A204.1 (cell line): ENCODE data around the gene BRD4.

Source experiments
- FAIRE-seq: peaks from 2 replicates; lab custom pipeline; 2012; peaks lifted over from hg19 to GRCh38; lab: Jason Lieb, UNC

BRD4 gene

GRCh38 chr19:15289673-15290072 is 42.7 kb downstream of the BRD4 start:
- no peak for FAIRE-seq

- no peak for FAIRE-seq
Observed at GRCh38 chr19:15288146-15288963, 44.0 kb downstream of the BRD4 start.

DNA sequence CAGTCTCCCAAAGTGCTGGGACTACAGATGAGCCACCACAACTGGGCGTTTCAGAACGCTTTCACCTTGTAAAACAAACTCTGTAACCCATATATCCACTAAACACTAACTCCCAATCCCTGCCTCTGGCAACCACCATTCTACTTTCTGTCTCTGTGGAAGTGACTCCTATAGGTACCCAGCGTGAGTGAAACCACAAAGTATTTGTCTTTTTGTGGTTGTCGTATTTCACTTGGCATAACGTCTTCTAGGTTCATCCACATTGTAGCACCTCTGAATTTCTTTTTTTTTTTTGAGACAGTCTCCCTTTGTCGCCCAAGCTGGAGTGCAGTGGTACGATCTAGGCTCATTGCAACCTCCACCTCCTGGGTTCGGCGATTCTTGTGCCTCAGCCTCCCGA is 44.8 kb downstream of the BRD4 start:
- FAIRE-seq = no peak

DNA sequence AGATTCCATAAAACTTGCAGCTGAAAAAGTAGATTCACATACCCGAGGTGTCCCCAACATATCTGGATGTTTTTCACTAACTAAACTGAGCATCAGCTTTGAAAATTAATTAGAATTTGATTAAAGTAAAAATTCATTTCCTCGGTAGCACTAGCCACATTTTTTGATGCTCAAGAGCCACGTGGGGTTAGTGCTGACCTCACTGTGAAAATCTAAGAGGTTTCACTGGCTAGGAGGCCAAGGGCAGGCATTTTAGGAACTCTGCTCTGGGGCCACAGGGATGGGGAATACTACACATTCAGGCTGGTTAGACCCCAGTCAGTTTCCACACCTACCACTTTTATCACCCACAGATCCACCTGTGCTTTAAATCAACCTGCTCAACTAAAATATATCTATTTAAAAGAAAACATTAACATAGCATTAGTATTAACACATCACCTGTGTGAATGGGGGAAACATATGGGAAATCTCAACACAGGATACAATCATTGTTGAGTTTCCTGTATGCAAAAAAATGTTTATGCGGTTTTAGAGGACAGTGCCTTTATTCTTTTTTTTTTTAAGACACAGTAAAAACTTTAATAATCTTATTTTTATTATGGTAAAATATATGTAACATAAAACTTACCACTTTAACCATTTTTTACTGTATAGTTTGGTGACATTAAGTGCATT is 45.5 kb downstream of the BRD4 start:
- FAIRE-seq = no peak

DNA sequence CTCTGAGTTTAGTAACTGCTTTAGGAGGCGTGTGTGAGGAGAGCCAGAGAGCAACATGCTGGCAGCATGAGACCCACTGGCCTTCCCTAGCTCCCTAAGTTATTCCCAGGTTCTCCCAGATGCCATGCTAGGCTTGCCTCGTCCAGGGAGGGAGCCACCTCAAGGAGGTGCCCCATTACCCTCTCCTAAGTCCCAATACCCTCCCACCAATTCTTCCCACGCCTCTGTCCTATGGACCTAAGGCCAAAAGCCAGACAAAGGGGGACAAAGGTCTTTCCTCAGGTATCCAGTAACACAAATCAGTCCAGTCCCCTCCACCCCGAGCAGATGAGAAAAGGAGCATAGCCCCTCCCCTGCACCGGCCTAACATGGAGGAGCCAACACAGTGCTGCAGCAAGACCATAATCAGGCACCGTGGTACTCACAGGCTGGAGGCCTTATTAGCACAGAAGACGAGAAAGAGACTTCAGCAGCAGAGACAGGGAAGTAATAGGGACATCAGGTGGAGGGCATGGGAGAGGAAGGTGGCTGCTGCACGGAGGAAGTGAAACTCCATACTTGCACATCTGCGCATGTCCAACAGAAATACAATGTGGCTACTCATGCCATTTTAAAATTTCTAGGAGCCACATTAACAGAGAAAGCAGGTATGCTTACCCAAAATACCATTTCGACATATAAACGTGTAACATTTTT is 46.3 kb downstream of the BRD4 start:
- FAIRE-seq = no peak

GRCh38 chr19:15284896-15285295 is 47.4 kb downstream of the BRD4 start:
- no peak for FAIRE-seq

GRCh38 chr19:15284091-15284490 is 48.2 kb downstream of the BRD4 start:
- no peak for FAIRE-seq

DNA sequence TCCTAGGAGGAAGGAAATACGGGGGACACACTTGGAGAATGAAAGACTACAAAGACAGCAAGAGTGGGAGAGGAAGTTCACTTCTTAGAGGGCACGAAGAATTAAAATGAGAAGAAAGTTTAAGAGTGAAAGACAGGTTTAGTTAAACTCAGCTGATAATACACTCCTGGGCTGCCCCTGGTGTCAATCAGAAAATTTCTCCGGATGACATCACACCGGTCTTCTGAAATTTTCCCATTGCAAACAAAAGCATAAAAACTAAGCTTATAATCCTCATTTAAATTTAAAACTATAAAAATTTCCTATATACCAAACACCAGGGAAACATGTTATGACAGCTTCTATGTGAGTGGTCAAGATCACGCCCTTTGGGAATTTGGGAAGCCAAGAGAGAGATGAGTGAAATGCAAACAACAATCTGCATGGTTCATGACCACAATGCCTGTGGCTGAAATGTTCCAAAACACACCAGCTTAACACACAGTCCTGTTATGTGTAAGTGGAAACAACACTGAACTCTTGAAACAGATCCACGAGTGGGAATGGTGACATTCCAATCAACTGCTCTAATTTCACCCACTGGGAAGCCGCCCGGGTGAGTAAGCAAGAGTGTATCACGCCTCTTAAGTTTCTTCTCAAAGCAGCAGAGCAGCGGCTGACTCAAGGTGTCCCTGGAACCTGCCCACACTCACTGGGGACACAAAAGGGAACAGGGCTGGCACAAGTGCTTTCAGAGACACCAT is 49.0 kb downstream of the BRD4 start:
- FAIRE-seq = no peak

- no peak for FAIRE-seq
Observed at GRCh38 chr19:15282311-15282705, 50.0 kb downstream of the BRD4 start.

DNA sequence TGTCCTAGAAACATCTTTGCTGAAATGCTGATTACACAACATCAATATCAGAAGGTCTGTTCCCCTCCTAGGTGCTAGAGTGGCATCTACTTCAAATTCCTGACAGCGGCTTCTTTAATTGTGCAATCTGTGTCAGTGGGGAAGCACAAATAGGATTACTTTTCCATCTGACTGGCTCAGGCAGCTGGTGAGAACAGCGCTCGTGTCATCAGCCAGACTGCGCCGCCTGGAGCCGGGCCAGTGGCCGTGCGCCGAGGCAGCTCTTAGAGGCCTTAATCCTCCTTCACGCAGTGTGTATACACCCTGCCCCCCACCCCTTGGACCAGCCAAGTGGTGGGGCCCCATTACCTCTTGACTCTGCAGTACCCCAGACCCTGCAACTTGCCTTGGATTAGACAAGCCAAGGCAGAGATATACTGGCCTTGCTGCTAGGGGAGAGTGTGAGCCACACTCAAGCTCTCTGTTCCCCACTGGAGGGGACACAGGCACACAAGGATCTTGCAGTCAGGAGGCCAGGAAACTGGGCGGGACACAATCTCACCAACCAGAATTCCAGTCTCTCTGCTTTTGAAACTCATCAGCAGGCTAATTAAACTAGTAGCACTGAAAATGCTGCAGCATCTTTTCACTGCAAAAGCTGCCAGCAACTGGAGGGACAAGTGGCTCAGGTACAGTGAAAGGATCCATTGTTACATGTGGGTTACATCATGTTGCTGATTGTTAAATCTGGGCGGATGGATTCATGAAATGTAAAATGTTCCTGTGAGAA is 51.2 kb downstream of the BRD4 start:
- FAIRE-seq = no peak

- FAIRE-seq = no peak
Observed at GRCh38 chr19:15280048-15280725, 52.2 kb downstream of the BRD4 start.

GRCh38 chr19:15279326-15279904 is 52.9 kb downstream of the BRD4 start:
- FAIRE-seq = no peak

- no peak for FAIRE-seq
Observed at GRCh38 chr19:15276620-15277215, 55.6 kb downstream of the BRD4 start.

DNA sequence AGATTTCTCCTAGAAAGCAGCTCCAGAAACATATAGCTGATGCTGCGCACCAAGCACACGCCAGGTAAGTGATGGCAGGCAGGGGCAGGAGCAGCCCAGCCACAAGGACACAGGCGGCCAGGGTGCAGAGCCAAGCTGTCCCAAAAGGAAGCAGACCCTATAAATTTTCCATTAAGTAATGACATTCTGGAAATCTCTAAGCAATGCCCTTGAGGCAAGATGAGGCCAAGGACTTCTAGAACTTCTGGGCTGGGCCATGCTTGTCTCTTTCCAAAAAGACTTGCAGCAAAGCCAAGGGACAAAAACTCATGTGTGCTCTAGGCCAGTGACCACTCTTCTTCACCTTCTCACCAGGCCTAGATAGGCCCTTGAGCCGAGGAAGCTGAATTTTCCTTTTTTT is 57.9 kb downstream of the BRD4 start:
- FAIRE-seq = no peak

- no peak for FAIRE-seq
Observed at GRCh38 chr19:15269806-15270205, 62.5 kb downstream of the BRD4 start.

- no peak for FAIRE-seq
Observed at GRCh38 chr19:15268928-15269253, 63.4 kb downstream of the BRD4 start.

DNA sequence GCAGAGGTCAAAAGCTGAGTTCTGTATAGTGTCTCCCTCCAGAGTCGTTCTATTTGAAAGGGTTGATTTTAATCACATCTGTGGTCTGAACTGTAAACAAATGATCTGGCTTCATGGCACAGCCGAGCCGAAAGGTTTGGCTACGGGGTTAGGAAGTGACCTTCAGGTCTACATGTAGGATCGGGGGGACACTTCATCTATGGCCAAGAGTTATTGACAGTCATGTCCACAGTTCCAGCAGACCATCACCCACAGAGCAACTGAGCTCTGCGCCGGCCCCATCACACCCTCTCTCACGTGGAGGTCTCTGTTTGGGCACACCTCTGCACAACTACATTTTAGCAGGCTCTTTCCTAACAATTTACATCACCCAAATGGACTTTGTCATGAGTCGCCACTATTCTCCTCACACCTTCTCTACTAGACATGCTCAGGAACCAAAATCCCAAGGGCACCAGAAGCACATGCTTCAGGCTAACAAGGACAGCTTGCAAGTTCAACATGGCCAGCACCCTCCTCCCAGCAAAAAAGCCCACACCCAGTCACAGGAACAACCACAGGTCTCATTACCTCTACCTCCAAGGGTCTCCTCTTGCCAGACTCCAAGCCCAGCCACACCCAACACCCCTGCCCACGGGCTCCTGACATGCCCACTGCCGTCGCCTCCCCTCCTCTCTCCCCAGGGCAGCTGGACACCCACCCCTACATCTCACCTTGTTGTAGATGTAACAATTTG is 64.0 kb downstream of the BRD4 start:
- FAIRE-seq = no peak

DNA sequence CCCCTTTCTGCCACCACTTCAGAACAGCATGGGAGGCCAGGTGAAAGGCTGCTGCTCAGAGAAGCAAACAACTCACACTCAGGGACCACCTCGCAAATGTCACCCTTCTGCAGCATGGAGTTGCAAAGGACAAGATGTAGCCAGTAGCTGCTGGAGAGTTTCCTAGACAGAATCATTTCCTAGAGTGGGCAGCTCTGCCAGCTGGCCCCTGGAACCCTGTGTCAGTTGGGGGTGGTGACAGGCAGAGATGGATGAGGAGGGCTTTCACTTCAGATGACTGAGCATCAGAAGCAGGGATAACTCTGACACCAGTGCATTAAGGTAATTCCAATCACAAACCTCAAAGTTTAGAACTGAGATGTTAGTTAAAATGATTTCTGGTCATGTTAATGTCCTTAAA is 65.7 kb downstream of the BRD4 start:
- FAIRE-seq = no peak

DNA sequence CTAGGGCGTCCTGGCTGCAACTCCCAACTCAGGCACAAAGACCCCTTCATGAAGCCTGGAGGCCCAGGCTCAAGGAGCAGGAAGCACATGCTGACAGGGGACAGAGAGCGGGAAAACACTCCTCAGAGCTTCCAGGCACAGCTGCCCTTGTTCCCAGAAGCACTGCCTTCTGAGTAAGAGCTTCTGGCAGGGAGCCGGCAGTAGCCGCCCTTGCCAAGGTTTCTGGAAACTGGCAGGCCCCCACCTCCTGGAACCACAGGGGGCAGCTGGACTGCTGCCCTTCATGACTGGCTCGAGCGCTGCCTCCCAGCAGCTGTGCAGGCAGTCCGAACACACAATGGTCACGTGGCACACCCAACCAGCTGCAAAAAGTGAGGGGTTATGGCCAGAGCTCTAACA is 66.5 kb downstream of the BRD4 start:
- no peak for FAIRE-seq
